ENCODE measurements around the gene ADRB2. TPM values are rescaled to one million over a fixed set of nuclear protein-coding genes. Genes with fewer than 3 reads are reported as not detected.

Gene ADRB2
- total RNA-seq, 1 donor from 2014 or later: 0.64 TPM

DNA sequence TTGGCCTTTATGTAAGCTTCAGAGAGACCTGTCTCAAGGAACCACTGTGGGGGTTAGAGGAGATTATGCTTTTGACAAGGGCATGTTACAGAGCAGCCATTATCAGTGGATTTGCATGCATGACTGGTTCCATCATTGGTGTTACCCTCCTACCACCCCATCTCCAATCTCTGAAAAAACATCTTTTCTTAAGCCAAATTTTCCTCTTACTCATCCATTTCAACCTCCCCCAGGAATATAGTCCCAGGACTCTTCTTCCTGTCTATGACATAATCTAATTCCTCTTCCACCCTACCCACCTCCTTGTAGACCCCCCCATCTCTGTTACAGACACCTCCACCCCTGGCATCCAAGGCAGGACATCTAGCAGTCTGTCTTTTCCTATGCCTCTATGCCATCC lies 33.1 kb upstream of the ADRB2 start:
- Histone ChIP-seq H3K9me3 (ENCODE audit: insufficient read depth, low read depth, low read length) (no peaks in the 10 kb centered on the region), H2AFZ (ENCODE audit: low read depth, low read length) (no peak overlapping the region), H3K4me3 (ENCODE audit: insufficient read depth, low read depth, low read length) (no peak overlapping the region), H3K79me2 (ENCODE audit: insufficient read depth, low read length) (no peaks in the 10 kb centered on the region), H3K4me2 (ENCODE audit: low read length) (no peak overlapping the region), H3K9ac (ENCODE audit: low read length) (no peak overlapping the region), H3K27me3 (ENCODE audit: insufficient read depth, low read length) (no peaks in the 10 kb centered on the region), H3K4me1 (ENCODE audit: insufficient read depth, low read length) (peaks cover 24% of the 10 kb centered on the region), H3K36me3 (ENCODE audit: insufficient read depth, low read length) (no peaks in the 10 kb centered on the region), H3K27ac (ENCODE audit: low read depth, low read length) (no peak overlapping the region), H4K20me1 (ENCODE audit: insufficient read depth, low read length) (no peaks in the 10 kb centered on the region)
- H3K4me3 Mint-ChIP-seq (ENCODE audit: unreplicated experiment): no peak overlapping the region
- no peak for FAIRE-seq
- no peaks in the 10 kb centered on the region for H3K27me3 Mint-ChIP-seq (ENCODE audit: low read depth, unreplicated experiment)
- no peaks in the 10 kb centered on the region for H3K36me3 Mint-ChIP-seq (ENCODE audit: low read depth, unreplicated experiment)
- H3K9me3 Mint-ChIP-seq (ENCODE audit: unreplicated experiment): no peaks in the 10 kb centered on the region
- H3K4me1 Mint-ChIP-seq (ENCODE audit: low read depth, unreplicated experiment): peaks cover 42% of the 10 kb centered on the region
- TF ChIP-seq, protein P1, sequence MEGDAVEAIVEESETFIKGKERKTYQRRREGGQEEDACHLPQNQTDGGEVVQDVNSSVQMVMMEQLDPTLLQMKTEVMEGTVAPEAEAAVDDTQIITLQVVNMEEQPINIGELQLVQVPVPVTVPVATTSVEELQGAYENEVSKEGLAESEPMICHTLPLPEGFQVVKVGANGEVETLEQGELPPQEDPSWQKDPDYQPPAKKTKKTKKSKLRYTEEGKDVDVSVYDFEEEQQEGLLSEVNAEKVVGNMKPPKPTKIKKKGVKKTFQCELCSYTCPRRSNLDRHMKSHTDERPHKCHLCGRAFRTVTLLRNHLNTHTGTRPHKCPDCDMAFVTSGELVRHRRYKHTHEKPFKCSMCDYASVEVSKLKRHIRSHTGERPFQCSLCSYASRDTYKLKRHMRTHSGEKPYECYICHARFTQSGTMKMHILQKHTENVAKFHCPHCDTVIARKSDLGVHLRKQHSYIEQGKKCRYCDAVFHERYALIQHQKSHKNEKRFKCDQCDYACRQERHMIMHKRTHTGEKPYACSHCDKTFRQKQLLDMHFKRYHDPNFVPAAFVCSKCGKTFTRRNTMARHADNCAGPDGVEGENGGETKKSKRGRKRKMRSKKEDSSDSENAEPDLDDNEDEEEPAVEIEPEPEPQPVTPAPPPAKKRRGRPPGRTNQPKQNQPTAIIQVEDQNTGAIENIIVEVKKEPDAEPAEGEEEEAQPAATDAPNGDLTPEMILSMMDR (IDR thresholded peaks at IDR 0.05; ENCODE audit: insufficient read depth, low read depth, low read length): no peak
- TF ChIP-seq EZH2 (IDR thresholded peaks at IDR 0.05; ENCODE audit: insufficient read depth, low read length): no peak
- no peak overlapping the region for H3K27ac Mint-ChIP-seq (ENCODE audit: unreplicated experiment)
- DNase-seq (ENCODE audit: low read depth): no peak

DNA sequence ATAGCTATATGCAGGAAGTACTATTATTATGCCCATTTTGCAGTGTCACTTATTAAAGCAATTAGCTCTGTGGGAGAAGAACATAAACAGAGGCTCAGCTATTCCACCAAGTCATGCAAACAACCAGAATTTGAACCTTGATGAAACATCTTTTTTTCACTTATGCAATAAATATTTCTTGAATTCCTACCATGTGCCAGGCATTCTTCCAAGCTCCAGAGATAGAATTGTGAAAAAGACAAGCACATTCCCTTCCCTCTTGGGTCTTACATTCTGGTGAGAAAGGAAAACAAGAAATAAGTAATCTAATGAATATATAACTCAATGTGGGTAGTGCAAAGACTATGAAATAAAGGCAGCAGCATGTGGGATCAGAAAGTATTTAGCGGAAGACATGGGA lies 32.1 kb upstream of the ADRB2 start:
- Histone ChIP-seq H3K27me3 (ENCODE audit: insufficient read depth, low read length) (no peaks in the 10 kb centered on the region), H4K20me1 (ENCODE audit: insufficient read depth, low read length) (no peaks in the 10 kb centered on the region), H3K4me3 (ENCODE audit: insufficient read depth, low read depth, low read length) (no peak overlapping the region), H3K4me1 (ENCODE audit: insufficient read depth, low read length) (peaks cover 24% of the 10 kb centered on the region), H3K4me2 (ENCODE audit: low read length) (no peak overlapping the region), H3K9me3 (ENCODE audit: insufficient read depth, low read depth, low read length) (no peaks in the 10 kb centered on the region), H3K9ac (ENCODE audit: low read length) (no peak overlapping the region), H3K79me2 (ENCODE audit: insufficient read depth, low read length) (no peaks in the 10 kb centered on the region), H2AFZ (ENCODE audit: low read depth, low read length) (no peak overlapping the region), H3K27ac (ENCODE audit: low read depth, low read length) (no peak overlapping the region), H3K36me3 (ENCODE audit: insufficient read depth, low read length) (no peaks in the 10 kb centered on the region)
- Mint-ChIP-seq H3K4me3 (ENCODE audit: unreplicated experiment) (no peak overlapping the region), H3K9me3 (ENCODE audit: unreplicated experiment) (no peaks in the 10 kb centered on the region), H3K27me3 (ENCODE audit: low read depth, unreplicated experiment) (no peaks in the 10 kb centered on the region), H3K36me3 (ENCODE audit: low read depth, unreplicated experiment) (no peaks in the 10 kb centered on the region), H3K27ac (ENCODE audit: unreplicated experiment) (no peak overlapping the region), H3K4me1 (ENCODE audit: low read depth, unreplicated experiment) (peaks cover 33% of the 10 kb centered on the region)
- no peak for TF ChIP-seq EZH2 (IDR thresholded peaks at IDR 0.05; ENCODE audit: insufficient read depth, low read length)
- TF ChIP-seq, protein P1 (IDR thresholded peaks at IDR 0.05; ENCODE audit: insufficient read depth, low read depth, low read length): no peak
- no peak for DNase-seq (ENCODE audit: low read depth)
- FAIRE-seq: no peak

DNA sequence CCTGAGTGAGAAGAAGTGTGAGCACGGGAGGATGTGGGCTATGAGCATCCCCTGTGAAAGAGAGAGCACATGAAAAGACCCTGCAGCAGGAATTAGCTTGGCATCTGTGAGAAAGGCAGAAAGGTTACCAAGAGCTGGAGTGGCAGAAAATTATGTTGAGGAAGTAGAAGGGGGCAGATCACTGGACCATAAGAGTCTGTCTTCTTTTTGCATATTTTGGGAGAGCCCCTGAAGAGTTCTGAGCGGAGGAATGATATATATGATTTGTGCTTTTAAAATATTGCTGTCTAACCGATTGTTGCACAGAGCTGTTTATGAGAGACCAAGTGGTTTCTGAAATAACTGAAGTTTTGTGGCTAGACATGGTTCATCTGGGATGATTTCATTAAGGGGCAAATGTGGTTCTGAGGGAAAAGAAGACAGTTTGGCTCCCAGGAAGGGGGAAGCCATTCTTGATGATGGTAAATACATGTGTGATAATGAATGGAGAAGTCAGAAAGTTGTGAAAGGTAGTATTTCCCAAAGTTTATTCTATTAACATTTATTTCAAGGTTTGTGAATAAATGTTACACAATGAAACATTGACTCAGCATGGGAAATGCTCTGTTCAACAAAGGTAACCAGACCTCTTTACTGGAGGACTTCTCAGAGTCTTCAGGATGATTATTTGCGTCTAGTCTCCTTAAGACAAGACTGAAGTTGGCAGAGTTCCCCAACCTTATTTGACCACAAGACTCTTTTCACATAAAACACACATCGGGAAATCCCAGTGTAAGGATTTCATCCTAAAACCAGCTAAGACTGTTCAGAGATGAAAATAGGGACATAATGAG lies 31.5 kb upstream of the ADRB2 start:
- Mint-ChIP-seq H3K4me1 (ENCODE audit: low read depth, unreplicated experiment) (peaks cover 33% of the 10 kb centered on the region), H3K27me3 (ENCODE audit: low read depth, unreplicated experiment) (no peaks in the 10 kb centered on the region), H3K27ac (ENCODE audit: unreplicated experiment) (no peak overlapping the region), H3K9me3 (ENCODE audit: unreplicated experiment) (no peaks in the 10 kb centered on the region), H3K4me3 (ENCODE audit: unreplicated experiment) (no peak overlapping the region), H3K36me3 (ENCODE audit: low read depth, unreplicated experiment) (no peaks in the 10 kb centered on the region)
- no peak overlapping the region for H3K4me3 ChIP-seq (ENCODE audit: insufficient read depth, low read depth, low read length)
- H3K9ac ChIP-seq (ENCODE audit: low read length): no peak overlapping the region
- H3K79me2 ChIP-seq (ENCODE audit: insufficient read depth, low read length): no peaks in the 10 kb centered on the region
- no peaks in the 10 kb centered on the region for H4K20me1 ChIP-seq (ENCODE audit: insufficient read depth, low read length)
- H3K36me3 ChIP-seq (ENCODE audit: insufficient read depth, low read length): no peaks in the 10 kb centered on the region
- peaks cover 24% of the 10 kb centered on the region for H3K4me1 ChIP-seq (ENCODE audit: insufficient read depth, low read length)
- H3K27me3 ChIP-seq (ENCODE audit: insufficient read depth, low read length): no peaks in the 10 kb centered on the region
- no peak overlapping the region for H3K4me2 ChIP-seq (ENCODE audit: low read length)
- H3K27ac ChIP-seq (ENCODE audit: low read depth, low read length): no peak overlapping the region
- TF ChIP-seq, protein P1 (IDR thresholded peaks at IDR 0.05; ENCODE audit: insufficient read depth, low read depth, low read length): no peak
- FAIRE-seq (no peak), DNase-seq (ENCODE audit: low read depth) (peak; percentile 80)
- H2AFZ ChIP-seq (ENCODE audit: low read depth, low read length): no peak overlapping the region
- H3K9me3 ChIP-seq (ENCODE audit: insufficient read depth, low read depth, low read length): no peaks in the 10 kb centered on the region

All from astrocyte (in vitro differentiated cells and primary cell).